Stimulated activated effector memory CD8-positive, alpha-beta T cell treated with anti-CD3 and anti-CD28 coated beads, Interleukin-12 subunit alpha, Interleukin-12 subunit beta, amount 100 ng/mL, for 72 hours (primary cell): Measurements from ENCODE around the gene BEGAIN.

Experiments
- ATAC-seq: fragments of 150-1000 bp; cut with Tn5 transposase; 2 replicates; pipeline ENCODE4 v1.10.0; 2021
- DNase-seq, 2 donors: peaks; one replicate each; pipeline ENCODE4 v3.0.0; 2021 to 2022; ENCODE audit warnings: low spot score in 2 of 2
- H3K27ac Mint-ChIP-seq: one replicate; pipeline ENCODE4 v1.8.0; 2022; ENCODE audit warnings: mild to moderate bottlenecking, mixed read lengths
- H3K36me3 Mint-ChIP-seq: one replicate; pipeline ENCODE4 v1.8.0; 2022; ENCODE audit warnings: mild to moderate bottlenecking, mixed read lengths
- H3K4me1 Mint-ChIP-seq: one replicate; pipeline ENCODE4 v1.8.0; 2022; ENCODE audit warnings: mixed read lengths
- H3K4me3 Mint-ChIP-seq: one replicate; pipeline ENCODE4 v1.8.0; 2022; ENCODE audit warnings: mild to moderate bottlenecking, mixed read lengths
- H3K9me3 Mint-ChIP-seq: one replicate; pipeline ENCODE4 v1.8.0; 2022; ENCODE audit warnings: mixed read lengths

The BEGAIN gene

DNA sequence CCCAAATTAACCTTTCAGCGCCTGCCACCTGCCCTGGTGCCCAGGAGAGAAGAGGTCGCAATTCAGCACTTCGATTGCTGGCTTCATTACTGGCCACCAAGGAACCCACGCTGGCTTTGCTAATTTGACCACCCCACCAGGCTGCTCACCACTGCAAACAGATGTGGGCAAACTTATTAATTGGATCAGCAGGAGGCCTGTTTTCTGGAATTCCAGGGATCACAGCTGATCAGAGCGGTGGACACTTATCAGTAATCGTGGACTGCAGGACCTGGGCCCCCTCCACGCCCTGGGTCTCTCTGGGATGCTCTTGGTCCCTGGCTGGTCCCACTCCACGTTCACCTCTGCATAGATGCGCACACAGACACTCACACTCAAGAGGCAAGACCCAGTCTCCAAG, 27.8 kb downstream of the BEGAIN start:
- Mint-ChIP-seq H3K4me1 (peaks cover 15% of the 10 kb centered on the region), H3K9me3 (no peaks in the 10 kb centered on the region), H3K4me3 (no peak overlapping the region), H3K27ac (no peak overlapping the region), H3K36me3 (no peaks in the 10 kb centered on the region)
- ATAC-seq (no peak), DNase-seq (no peak)

GRCh38 chr14:100558966-100559365, 28.3 kb downstream of the BEGAIN start:
- Mint-ChIP-seq H3K9me3 (no peaks in the 10 kb centered on the region), H3K27ac (no peak overlapping the region), H3K36me3 (no peaks in the 10 kb centered on the region), H3K4me1 (peaks cover 15% of the 10 kb centered on the region), H3K4me3 (no peak overlapping the region)
- DNase-seq (no peak), ATAC-seq (no peak)

DNA sequence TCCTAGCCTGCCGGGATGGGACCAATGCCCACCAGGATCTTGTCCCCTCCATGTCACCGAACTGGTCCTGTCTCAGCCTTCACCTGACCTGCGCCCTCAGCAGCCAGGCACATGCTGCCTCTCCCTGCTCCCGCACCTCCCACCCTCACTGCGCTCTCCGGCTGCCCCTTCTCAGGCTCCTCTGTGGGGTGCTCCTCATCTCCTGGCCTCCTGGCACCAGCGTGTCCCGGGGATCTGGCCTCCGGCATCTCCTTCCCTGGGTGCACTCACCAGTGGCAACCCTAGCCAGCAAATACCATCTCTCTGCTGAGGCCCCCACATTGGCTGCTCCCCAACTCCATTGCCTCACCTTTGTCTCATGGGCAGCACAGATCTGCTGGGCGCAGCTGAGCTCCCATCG, 29.0 kb downstream of the BEGAIN start:
- Mint-ChIP-seq H3K4me3 (no peak overlapping the region), H3K27ac (peak overlapping the region; percentile 27), H3K4me1 (peaks cover 15% of the 10 kb centered on the region), H3K36me3 (no peaks in the 10 kb centered on the region), H3K9me3 (no peaks in the 10 kb centered on the region)
- ATAC-seq (no peak), DNase-seq (no peak)

DNA sequence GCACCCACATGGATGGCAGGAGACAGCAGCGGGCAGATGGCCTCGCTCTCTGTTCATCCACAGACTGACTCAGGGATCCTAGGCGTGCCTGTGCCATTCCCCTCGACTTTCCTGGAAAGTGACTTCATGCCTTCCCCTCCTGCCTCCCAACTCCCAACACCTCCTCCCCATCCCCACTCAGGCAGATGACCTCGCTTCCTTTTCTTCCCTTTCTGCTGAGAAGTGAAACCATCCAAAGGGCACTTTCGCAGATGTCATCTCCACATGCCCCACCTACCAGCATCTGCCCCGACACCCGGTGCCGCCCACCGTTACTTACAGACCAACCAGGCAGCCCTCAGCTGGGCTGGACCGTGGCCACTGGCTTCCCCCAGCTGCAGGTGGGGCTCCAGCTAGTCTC, 29.6 kb downstream of the BEGAIN start:
- no peak for ATAC-seq
- DNase-seq = no peak
- no peaks in the 10 kb centered on the region for H3K36me3 Mint-ChIP-seq
- H3K27ac Mint-ChIP-seq = peak overlapping the region; percentile 27
- peaks cover 15% of the 10 kb centered on the region for H3K4me1 Mint-ChIP-seq
- H3K4me3 Mint-ChIP-seq = no peak overlapping the region
- no peaks in the 10 kb centered on the region for H3K9me3 Mint-ChIP-seq

GRCh38 chr14:100556936-100557505, 30.2 kb downstream of the BEGAIN start:
- Mint-ChIP-seq H3K9me3 (no peaks in the 10 kb centered on the region), H3K4me1 (peaks cover 15% of the 10 kb centered on the region), H3K27ac (no peak overlapping the region), H3K4me3 (no peak overlapping the region), H3K36me3 (no peaks in the 10 kb centered on the region)
- no peak for ATAC-seq
- DNase-seq = no peak

GRCh38 chr14:100556140-100556475, 31.1 kb downstream of the BEGAIN start:
- DNase-seq (no peak), ATAC-seq (no peak)
- Mint-ChIP-seq H3K9me3 (no peaks in the 10 kb centered on the region), H3K4me3 (no peak overlapping the region), H3K27ac (no peak overlapping the region), H3K36me3 (no peaks in the 10 kb centered on the region), H3K4me1 (peaks cover 15% of the 10 kb centered on the region)

DNA sequence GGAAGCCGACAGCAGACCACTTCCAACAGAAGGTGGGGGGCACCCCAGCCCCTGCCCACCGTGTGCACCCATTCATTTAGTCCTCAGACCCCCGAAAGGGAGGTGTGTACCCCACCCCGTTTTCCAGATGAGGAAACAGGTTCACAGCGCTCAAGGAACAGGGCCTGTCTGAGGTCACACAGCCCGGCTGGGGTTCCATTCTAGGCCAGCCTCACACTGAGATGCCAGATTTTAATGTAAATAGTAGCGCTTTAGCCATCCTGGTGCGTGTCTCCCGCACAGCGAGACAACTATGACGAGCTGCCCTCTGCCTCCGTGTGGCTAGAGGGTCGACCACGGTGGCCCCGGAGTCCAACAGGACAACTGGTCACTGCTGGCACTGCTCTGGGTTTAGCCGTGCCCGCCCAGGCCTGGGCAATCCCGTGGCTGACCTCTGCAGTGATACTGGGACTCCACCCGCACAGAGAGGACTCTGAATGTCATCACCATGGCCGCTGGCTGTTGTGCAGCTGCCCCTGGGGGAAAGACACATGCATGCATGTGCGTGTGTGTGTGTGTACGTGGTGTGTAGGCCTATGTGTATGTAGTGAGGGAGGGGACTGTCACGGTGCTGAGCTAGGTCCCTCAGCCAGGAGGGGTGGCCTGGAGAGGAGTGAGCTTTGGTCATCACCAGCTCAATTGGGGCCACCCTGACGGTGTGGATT, 31.6 kb downstream of the BEGAIN start:
- Mint-ChIP-seq H3K4me3 (no peak overlapping the region), H3K4me1 (peaks cover 15% of the 10 kb centered on the region), H3K27ac (no peak overlapping the region), H3K36me3 (no peaks in the 10 kb centered on the region), H3K9me3 (no peaks in the 10 kb centered on the region)
- no peak for ATAC-seq
- DNase-seq = no peak

GRCh38 chr14:100554696-100555320, 32.4 kb downstream of the BEGAIN start:
- peaks cover 15% of the 10 kb centered on the region for H3K4me1 Mint-ChIP-seq
- H3K27ac Mint-ChIP-seq = peak overlapping the region; percentile 40
- ATAC-seq (no peak), DNase-seq (no peak)
- no peaks in the 10 kb centered on the region for H3K9me3 Mint-ChIP-seq
- H3K4me3 Mint-ChIP-seq = no peak overlapping the region
- H3K36me3 Mint-ChIP-seq = no peaks in the 10 kb centered on the region

GRCh38 chr14:100554082-100554677, 33.0 kb downstream of the BEGAIN start:
- Mint-ChIP-seq H3K27ac (peak overlapping the region; percentile 40), H3K4me3 (no peak overlapping the region), H3K9me3 (no peaks in the 10 kb centered on the region), H3K36me3 (no peaks in the 10 kb centered on the region), H3K4me1 (peaks cover 18% of the 10 kb centered on the region)
- DNase-seq = no peak
- no peak for ATAC-seq

GRCh38 chr14:100553471-100553870, 33.7 kb downstream of the BEGAIN start:
- DNase-seq (no peak), ATAC-seq (no peak)
- Mint-ChIP-seq H3K4me3 (no peak overlapping the region), H3K9me3 (no peaks in the 10 kb centered on the region), H3K27ac (no peak overlapping the region), H3K36me3 (no peaks in the 10 kb centered on the region), H3K4me1 (peaks cover 21% of the 10 kb centered on the region)

- Mint-ChIP-seq H3K9me3 (no peaks in the 10 kb centered on the region), H3K4me3 (no peak overlapping the region), H3K4me1 (peaks cover 21% of the 10 kb centered on the region), H3K36me3 (no peaks in the 10 kb centered on the region), H3K27ac (no peak overlapping the region)
- ATAC-seq (no peak), DNase-seq (no peak)
These were observed 34.6 kb downstream of the BEGAIN start for GRCh38 chr14:100552524-100553125.

DNA sequence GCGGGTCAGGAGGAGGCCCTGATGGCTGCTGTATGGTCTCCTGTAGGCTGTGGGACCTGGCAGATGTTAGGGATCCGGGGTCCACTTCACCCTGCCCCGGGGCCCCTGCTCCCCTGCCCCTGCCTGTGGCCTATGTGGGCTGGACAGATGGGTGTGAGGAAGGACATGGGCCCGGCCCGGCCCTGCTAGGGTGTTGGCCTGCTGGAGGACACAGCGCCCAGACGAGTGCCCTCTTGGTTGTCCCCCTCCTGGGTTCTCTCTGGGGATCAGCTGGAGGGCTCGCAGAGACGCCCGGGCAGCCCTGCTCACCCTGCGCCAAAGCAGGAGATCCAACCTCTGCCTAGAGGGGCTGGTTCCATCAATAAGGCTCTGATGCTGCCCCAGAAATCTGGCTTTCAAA, 36.2 kb downstream of the BEGAIN start:
- Mint-ChIP-seq H3K4me3 (no peak overlapping the region), H3K9me3 (no peaks in the 10 kb centered on the region), H3K27ac (no peak overlapping the region), H3K4me1 (peaks cover 29% of the 10 kb centered on the region), H3K36me3 (no peaks in the 10 kb centered on the region)
- DNase-seq (no peak), ATAC-seq (no peak)

GRCh38 chr14:100549834-100550625, 37.2 kb downstream of the BEGAIN start:
- DNase-seq (no peak), ATAC-seq (no peak)
- no peak overlapping the region for H3K27ac Mint-ChIP-seq
- H3K4me3 Mint-ChIP-seq = no peak overlapping the region
- no peaks in the 10 kb centered on the region for H3K36me3 Mint-ChIP-seq
- no peaks in the 10 kb centered on the region for H3K9me3 Mint-ChIP-seq
- peaks cover 29% of the 10 kb centered on the region for H3K4me1 Mint-ChIP-seq

DNA sequence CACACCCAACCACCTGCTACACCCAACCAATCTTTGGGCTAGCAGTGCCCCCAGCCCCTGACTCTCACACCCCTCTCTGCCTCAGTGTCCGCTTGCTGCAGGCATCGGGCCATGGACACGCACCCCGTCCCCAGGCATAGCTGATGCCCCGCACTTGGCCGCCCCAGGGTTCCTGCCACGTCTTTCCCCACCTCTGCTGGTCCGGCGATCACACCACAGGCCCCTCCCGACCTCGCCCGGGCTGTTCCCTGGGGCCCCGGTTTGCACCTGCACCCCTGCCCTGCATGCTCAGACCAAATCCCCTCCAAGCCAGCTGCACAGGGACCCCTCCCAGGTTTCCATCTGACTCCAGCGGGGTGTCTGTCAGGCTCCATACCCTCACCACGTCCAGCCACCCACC, 38.3 kb downstream of the BEGAIN start:
- H3K9me3 Mint-ChIP-seq = no peaks in the 10 kb centered on the region
- peaks cover 29% of the 10 kb centered on the region for H3K4me1 Mint-ChIP-seq
- H3K4me3 Mint-ChIP-seq = no peak overlapping the region
- ATAC-seq (no peak), DNase-seq (no peak)
- H3K27ac Mint-ChIP-seq = no peak overlapping the region
- no peaks in the 10 kb centered on the region for H3K36me3 Mint-ChIP-seq

GRCh38 chr14:100548295-100548655, 38.9 kb downstream of the BEGAIN start:
- DNase-seq (no peak), ATAC-seq (no peak)
- Mint-ChIP-seq H3K4me1 (peaks cover 29% of the 10 kb centered on the region), H3K36me3 (no peaks in the 10 kb centered on the region), H3K4me3 (peak overlapping the region; percentile 72), H3K9me3 (no peaks in the 10 kb centered on the region), H3K27ac (peak overlapping the region; percentile 45)
